ENCODE results near the gene CARS1. TPM values are rescaled to one million over a fixed set of nuclear protein-coding genes. Genes with fewer than 3 reads are reported as not detected.

The CARS1 gene
- total RNA-seq, result 100 to 1,000 TPM; 106 to 121 TPM

DNA sequence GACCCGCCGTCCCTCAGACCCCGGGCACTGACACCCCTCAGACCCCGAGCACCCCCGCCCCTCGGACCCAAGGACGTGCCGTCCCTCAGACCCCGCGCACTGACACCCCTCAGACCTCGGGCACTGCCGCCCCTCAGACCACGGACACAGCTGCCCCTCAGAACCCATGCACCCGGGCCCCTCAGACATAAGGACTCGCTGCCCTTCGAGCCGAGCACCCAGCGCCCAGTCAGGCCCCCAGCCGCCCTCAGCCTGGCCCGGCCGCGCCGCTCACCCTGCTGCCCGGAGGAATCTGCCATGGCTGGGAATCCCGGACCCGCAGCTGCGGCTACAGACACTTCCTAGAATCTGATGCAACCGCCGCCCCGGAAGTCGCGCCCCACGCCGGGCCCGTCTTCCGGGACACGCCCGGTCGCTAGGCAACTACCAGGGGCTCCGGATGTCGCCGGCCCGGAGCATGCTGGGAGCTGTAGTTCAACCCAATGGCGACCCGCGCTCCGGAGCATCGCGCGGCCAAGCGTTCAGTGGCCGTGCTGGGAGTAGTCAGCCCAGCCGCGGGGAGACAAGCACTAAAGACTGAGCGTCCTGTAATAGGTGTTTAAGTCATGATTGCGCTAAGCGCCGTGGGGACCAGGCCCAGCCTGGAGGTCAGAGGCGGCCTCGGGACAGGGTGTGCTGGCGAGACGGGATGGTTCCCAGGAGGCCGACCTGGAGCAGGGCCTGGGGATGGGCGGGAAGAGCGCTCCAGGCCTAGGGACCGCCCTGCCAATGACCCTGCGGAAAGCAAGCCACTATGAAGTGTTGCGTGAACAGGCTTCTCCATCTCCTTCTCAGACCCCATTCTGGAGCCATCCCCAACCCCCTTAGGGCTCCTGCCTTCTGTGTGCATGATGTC lies at the start of gene CARS1:
Gene CARS1, minus strand, starts transcription at position 355 of the 895 bp plus-strand sequence. Its CDS starts 56 bp downstream, at position 299.
- peaks cover 4% of the 10 kb centered on the region for H3K27me3 Mint-ChIP-seq
- CTCF ChIA-PET, result interaction anchor here (0.9 to 3.0 kb wide), 4 partner anchors 20 to 67 kb away, joined by 3 to 14 read pairs (median 10); no protein-coding TSS in a partner anchor
- H3K4me3 Mint-ChIP-seq, result peak within 1 kb of the TSS; percentile 81
- DNase-seq, result peak; percentile 96
- POLR2A ChIA-PET, result interaction anchor here (0.6 to 2.0 kb wide), 15 partner anchors 8 to 321 kb away, joined by 3 to 14 read pairs (median 5); partner anchors contain the start of genes NAP1L4 and ZNF195
- no peaks in the 10 kb centered on the region for H3K9me3 Mint-ChIP-seq
- peak within 1 kb of the TSS; percentile 83 for H3K27ac Mint-ChIP-seq
- H3K4me1 Mint-ChIP-seq, result peaks cover 47% of the 10 kb centered on the region
- H3K36me3 Mint-ChIP-seq (ENCODE audit: low read depth), result peaks cover 34% of the 10 kb centered on the region

DNA sequence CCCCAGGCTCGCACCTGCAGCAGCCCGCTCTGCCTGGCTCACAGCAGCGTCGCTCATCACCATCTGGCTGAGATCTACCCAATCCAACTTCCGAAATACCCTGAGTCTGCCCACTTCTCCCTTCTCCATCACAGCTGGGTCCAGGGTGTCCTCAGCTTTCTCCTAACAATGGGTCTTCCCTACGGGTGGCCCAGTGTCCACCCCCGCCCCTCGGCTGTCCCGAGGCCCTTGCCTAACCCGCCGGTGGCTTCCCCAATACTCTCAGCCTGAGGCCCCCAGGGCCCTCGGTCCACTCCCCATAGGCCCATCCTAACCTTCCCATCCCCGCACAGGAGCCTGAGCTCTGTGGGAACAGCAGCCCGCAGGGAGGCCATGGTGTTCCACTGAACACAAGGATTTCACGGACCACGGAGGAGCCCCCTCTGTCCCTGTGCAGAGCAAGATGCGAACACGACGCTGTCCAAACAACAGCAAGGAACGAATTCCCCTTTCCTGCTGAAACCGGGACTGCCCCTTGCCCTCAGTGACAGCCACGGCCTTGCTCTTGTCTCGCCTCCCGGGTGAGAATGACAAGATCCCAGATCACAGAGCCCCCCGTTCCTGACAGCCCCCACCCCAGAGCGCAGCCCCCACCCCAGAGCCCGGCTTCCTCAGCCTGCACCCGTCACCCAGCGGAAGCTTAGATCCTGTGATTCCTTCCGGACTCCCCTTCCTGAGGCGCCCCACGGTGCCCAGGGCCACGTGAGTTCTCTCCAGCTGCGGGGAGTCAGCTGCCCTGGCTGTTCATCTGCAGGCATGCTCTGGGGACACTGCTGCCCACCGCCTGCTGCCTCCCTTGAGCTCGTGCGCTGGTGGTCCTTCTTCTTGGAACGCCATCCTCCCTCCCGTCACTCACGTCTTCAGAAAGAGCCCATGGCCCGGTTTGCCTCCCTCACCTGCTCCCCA lies 48.8 kb upstream of the CARS1 start:
- no peak for DNase-seq

GRCh38 chr11:3104961-3105790 lies 48.0 kb upstream of the CARS1 start:
- no peaks in the 10 kb centered on the region for H3K36me3 Mint-ChIP-seq (ENCODE audit: low read depth)
- ChIA-PET CTCF (no interaction called here), POLR2A (no interaction called here)
- H3K9me3 Mint-ChIP-seq, result no peaks in the 10 kb centered on the region
- H3K4me1 Mint-ChIP-seq, result no peaks in the 10 kb centered on the region
- no peak overlapping the region for H3K27ac Mint-ChIP-seq
- no peaks in the 10 kb centered on the region for H3K27me3 Mint-ChIP-seq
- DNase-seq, result no peak
- no peak overlapping the region for H3K4me3 Mint-ChIP-seq

More for the DNA sequence above, 48.8 kb upstream of the CARS1 start:
- POLR2A ChIA-PET, result no interaction called here
- H3K4me1 Mint-ChIP-seq, result no peaks in the 10 kb centered on the region
- no peaks in the 10 kb centered on the region for H3K9me3 Mint-ChIP-seq
- no peak overlapping the region for H3K4me3 Mint-ChIP-seq
- H3K27me3 Mint-ChIP-seq, result no peaks in the 10 kb centered on the region
- no peak overlapping the region for H3K27ac Mint-ChIP-seq
- no peaks in the 10 kb centered on the region for H3K36me3 Mint-ChIP-seq (ENCODE audit: low read depth)
- CTCF ChIA-PET, result no interaction called here

DNA sequence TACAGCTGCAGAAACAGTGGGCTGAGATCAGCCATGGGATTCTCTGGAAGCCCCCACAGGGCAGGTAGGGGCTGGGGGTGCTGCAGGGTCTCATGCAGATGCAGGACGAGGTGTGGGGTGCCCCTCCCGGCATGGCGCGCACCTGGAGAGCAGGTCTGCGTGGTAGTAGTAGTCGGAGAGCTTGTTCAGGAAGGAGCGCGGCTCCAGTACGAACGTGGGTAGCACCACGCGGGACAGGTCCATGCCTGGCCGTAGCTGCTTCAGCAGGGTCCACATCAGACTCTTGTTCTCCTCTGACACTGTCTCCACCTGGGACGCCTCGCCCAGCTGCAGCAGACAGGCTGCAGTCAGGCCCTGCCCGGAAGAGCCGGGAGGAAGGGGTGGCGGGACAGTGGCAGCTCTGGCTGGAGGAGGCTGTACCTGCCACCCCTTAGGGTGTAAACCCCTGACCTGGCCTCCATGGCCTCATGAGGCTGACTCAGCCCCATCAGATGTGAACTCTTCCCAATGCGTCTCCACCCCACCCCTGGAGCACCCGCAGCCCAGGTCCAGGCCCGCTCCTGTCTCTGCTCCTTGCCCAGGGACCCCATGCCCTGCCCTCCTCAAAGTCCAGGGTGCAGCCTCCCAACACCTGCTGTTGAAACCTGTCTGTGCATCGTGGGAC lies 47.0 kb upstream of the CARS1 start:
- ChIA-PET POLR2A (no interaction called here), CTCF (no interaction called here)
- no peaks in the 10 kb centered on the region for H3K27me3 Mint-ChIP-seq
- H3K9me3 Mint-ChIP-seq, result no peaks in the 10 kb centered on the region
- H3K36me3 Mint-ChIP-seq (ENCODE audit: low read depth), result no peaks in the 10 kb centered on the region
- peaks cover 4% of the 10 kb centered on the region for H3K4me1 Mint-ChIP-seq
- no peak overlapping the region for H3K27ac Mint-ChIP-seq
- H3K4me3 Mint-ChIP-seq, result no peak overlapping the region
- DNase-seq, result no peak

- no peak overlapping the region for H3K4me3 Mint-ChIP-seq
- no peak for DNase-seq
- no peaks in the 10 kb centered on the region for H3K36me3 Mint-ChIP-seq (ENCODE audit: low read depth)
- peaks cover under 1% of the 10 kb centered on the region for H3K27me3 Mint-ChIP-seq
- no peaks in the 10 kb centered on the region for H3K9me3 Mint-ChIP-seq
- ChIA-PET POLR2A (no interaction called here), CTCF (interaction anchor here (1.4 kb wide), 1 partner anchor 12 kb away, joined by 4 read pairs; no protein-coding TSS in a partner anchor)
- H3K27ac Mint-ChIP-seq, result no peak overlapping the region
- H3K4me1 Mint-ChIP-seq, result peaks cover 6% of the 10 kb centered on the region
Measured at GRCh38 chr11:3103076-3103475, 45.9 kb upstream of the CARS1 start.

DNA sequence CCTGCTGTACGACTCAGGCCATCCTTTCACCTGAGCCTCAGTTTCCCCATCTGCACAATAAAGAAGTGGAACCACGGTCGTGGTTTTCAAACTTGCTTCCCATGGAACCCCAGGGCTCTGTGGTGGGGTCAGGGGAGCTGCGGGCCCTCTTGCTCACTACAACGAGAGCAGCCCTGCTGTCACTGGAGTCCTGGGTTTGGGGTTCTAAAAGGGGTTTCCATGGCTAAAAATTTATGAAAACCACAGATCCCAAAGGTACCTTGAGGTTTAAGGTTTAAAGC lies 45.4 kb upstream of the CARS1 start:
- DNase-seq, result no peak

GRCh38 chr11:3101921-3102640 lies 44.9 kb upstream of the CARS1 start:
- ChIA-PET POLR2A (no interaction called here), CTCF (interaction anchor here (1.0 to 1.4 kb wide), 2 partner anchors 11 to 209 kb away, joined by 3 to 4 read pairs; no protein-coding TSS in a partner anchor)
- H3K4me1 Mint-ChIP-seq, result peaks cover 6% of the 10 kb centered on the region
- DNase-seq, result peak; percentile 14
- H3K9me3 Mint-ChIP-seq, result no peaks in the 10 kb centered on the region
- H3K36me3 Mint-ChIP-seq (ENCODE audit: low read depth), result no peaks in the 10 kb centered on the region
- H3K27ac Mint-ChIP-seq, result no peak overlapping the region
- no peak overlapping the region for H3K4me3 Mint-ChIP-seq
- peaks cover 2% of the 10 kb centered on the region for H3K27me3 Mint-ChIP-seq

More for the DNA sequence above, 45.4 kb upstream of the CARS1 start:
- no peaks in the 10 kb centered on the region for H3K9me3 Mint-ChIP-seq
- ChIA-PET POLR2A (no interaction called here), CTCF (interaction anchor here (1.0 to 1.4 kb wide), 2 partner anchors 11 to 210 kb away, joined by 3 to 4 read pairs; no protein-coding TSS in a partner anchor)
- H3K4me1 Mint-ChIP-seq, result peaks cover 6% of the 10 kb centered on the region
- no peak overlapping the region for H3K27ac Mint-ChIP-seq
- H3K36me3 Mint-ChIP-seq (ENCODE audit: low read depth), result no peaks in the 10 kb centered on the region
- H3K27me3 Mint-ChIP-seq, result peaks cover 2% of the 10 kb centered on the region
- no peak overlapping the region for H3K4me3 Mint-ChIP-seq

- Mint-ChIP-seq H3K9me3 (no peaks in the 10 kb centered on the region), H3K4me1 (peaks cover 6% of the 10 kb centered on the region), H3K36me3 (ENCODE audit: low read depth) (no peaks in the 10 kb centered on the region), H3K4me3 (no peak overlapping the region), H3K27ac (no peak overlapping the region), H3K27me3 (peaks cover 11% of the 10 kb centered on the region)
- ChIA-PET CTCF (no interaction called here), POLR2A (no interaction called here)
- peak; percentile 12 for DNase-seq
Measured at GRCh38 chr11:3099178-3099577, 42.0 kb upstream of the CARS1 start.

DNA sequence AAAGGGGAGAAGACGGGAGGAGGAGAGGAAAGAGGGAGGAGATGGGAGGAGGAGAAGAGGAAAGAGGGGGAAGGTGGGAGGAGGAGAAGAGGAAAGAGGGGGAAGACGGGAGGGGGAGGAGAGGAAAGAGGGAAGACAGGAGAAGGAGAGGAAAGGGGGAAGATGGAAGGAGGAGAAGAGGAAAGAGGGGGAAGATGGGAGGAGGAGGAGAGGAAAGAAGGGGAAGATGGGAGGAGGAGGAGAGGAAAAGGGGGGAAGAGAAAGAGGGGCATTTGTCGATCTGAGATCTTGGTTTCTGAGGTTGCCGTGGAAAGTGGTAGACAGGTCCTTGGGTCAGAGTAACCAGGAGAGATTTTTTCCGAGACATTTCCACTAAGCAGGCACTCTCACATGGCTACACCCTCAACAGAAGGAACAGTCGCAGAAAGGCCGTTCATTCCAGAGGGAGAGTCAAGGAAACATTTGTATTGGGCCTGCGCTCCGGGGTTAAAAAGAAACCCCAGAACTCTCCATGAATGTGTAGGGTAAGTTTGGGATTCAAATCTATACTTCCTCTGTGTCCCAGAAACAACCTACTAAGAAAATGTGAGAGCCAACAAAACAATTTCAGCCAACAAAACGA lies 39.8 kb upstream of the CARS1 start:
- no peaks in the 10 kb centered on the region for H3K36me3 Mint-ChIP-seq (ENCODE audit: low read depth)
- no peaks in the 10 kb centered on the region for H3K9me3 Mint-ChIP-seq
- POLR2A ChIA-PET, result no interaction called here
- DNase-seq, result no peak
- CTCF ChIA-PET, result interaction anchor here (1.0 kb wide), 1 partner anchor 60 kb away, joined by 3 read pairs; no protein-coding TSS in a partner anchor
- peaks cover 6% of the 10 kb centered on the region for H3K4me1 Mint-ChIP-seq
- no peak overlapping the region for H3K4me3 Mint-ChIP-seq
- H3K27me3 Mint-ChIP-seq, result peaks cover 11% of the 10 kb centered on the region
- H3K27ac Mint-ChIP-seq, result no peak overlapping the region

DNA sequence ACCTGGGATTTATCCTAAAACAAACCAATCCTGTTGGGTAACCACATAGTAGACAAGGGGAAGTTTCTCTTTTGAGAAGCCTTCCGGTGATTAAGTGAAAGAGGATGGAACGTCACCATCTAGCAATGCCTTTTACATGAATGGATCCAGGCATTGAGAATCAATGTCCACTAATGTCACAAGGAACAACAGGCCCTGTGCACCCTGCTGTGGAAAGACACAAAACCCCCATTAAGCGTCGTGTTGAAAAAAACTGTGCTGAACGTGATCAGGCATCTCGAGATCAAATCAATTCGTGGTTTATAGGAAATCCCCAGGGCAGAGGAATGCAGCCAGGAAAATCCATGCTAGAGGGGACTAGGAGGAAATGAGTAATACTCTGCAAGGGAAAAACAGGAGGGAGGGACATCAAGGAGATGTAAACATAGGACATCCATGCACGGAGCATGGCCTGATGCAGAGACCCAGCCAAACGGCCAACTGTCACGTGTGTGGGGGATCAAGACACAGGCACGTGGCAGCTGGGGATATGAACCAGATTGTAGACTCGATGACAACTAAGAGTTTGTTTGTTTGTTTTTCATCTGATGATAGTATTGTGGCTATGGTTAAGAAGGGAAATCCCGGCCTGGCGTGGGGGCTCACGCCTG lies 38.6 kb upstream of the CARS1 start:
- no peak for DNase-seq
- POLR2A ChIA-PET, result no interaction called here
- H3K27ac Mint-ChIP-seq, result no peak overlapping the region
- peaks cover 11% of the 10 kb centered on the region for H3K27me3 Mint-ChIP-seq
- no peak overlapping the region for H3K4me3 Mint-ChIP-seq
- no peaks in the 10 kb centered on the region for H3K36me3 Mint-ChIP-seq (ENCODE audit: low read depth)
- CTCF ChIA-PET, result interaction anchor here (1.0 kb wide), 1 partner anchor 59 kb away, joined by 3 read pairs; no protein-coding TSS in a partner anchor
- peaks cover 7% of the 10 kb centered on the region for H3K4me1 Mint-ChIP-seq
- no peaks in the 10 kb centered on the region for H3K9me3 Mint-ChIP-seq

All from activated CD4-positive, alpha-beta memory T cell treated with anti-CD3 and anti-CD28 coated beads, Interleukin-2, amount 10 ng/mL, durations not matched to agents 7 days and 5 days (primary cell).